ENCODE measurements around the gene MRAP.

Gene MRAP

DNA sequence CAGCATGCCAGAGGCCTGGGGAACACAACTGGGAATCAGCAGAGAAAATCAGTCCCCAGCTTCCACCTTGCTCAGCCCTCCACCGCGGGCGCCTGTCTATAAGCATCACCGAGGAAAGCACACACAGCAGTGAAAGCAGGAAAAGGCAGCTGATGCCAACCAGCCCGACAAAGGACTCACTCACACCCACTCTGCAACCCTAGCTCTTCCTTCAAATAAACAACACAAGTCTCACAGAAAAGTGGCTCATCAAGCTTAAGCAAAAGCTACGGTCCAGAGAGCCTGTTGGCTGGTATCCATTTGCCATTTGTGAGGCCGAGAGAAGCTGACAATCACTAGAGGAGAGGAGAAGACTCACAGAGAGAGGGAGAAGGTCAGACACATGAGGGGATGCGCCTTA, 27.1 kb downstream of the MRAP start:
- DNase-seq, result no peak

- no peak for DNase-seq
Observed at GRCh38 chr21:32328595-32328994, 29.9 kb downstream of the MRAP start.

DNA sequence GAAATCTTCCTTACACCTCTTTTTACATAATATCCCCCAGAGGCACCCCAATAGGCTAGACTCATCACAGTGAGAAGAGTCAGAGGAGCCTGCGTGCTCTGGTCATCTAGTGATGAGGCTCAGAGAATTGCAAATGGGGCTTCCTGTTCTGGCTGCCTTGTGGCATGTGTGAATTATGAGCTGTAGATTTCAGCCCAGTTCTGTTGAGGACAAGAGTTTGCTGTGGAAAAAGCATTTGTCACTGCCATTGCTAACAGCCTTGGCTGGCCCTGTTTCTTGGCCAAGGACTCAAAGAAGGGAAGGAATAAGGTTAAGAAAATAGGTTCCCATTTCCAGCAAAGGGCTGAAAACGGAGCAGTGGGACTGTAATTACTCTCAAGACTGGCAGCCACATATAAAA, 30.7 kb downstream of the MRAP start:
- no peak for DNase-seq

DNA sequence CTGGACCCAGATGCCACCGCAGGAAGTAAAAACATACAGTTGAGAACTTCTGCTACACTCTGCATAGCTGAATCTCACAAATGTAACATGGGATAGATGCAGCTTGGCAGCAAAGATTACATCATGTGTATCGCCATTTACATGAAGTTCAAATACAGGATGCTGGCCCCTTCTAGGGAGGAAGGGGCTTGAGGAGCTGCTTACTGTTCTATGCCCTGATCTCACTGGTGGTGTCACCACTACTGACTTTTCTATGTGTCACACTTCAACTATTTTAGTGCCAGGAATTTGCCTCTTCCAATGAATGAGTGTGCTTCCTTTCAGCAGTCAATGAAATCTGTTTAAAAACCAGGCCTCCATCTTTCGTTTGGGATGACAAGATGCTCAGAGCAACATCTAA, 31.1 kb downstream of the MRAP start:
- DNase-seq, result no peak

- no peak for DNase-seq
Observed at GRCh38 chr21:32330784-32331311, 32.2 kb downstream of the MRAP start.

DNA sequence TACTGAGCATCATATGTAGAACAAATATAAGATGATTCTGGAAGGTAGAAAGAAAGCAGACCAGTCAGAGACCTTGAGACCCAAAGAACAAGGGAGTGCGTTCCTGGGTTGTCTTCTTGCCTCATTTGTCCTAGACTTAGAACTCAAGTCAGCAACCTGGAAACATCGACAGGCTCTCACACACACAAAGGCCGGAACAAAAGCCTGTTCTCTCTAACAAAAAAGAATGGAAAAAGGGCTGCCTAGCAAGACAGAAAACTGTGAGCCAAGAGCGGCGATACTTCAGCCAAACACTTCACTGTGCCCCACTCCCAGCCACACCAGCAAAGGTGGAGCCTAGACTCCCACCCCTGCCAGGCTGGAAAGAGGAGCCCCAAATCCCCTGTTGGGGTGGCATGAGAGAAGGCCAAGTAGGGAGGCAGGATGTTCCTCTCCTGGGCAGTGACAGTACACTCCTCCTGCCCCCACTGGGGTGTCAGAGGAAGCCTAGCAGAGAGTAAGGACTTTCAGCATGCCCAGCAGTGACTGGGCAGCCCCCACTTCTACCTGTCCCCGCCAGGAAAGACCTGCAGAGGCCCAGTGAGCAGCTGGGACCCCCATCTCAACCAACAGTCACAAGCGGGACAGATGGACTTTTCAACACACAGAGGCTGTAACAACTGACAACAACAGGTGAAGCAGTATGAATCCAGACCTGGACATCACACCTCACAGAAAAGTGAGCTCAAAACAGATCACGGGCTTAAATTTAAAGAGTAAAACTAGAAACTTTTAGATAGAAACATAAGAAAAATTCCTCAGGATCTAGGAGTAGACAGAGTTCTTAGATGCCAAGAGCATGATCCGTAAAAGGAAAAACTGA, 33.0 kb downstream of the MRAP start:
- no peak for DNase-seq

GRCh38 chr21:32332463-32332951, 33.9 kb downstream of the MRAP start:
- no peak for DNase-seq

- DNase-seq, result no peak
Observed at GRCh38 chr21:32333953-32334673, 35.5 kb downstream of the MRAP start.

DNA sequence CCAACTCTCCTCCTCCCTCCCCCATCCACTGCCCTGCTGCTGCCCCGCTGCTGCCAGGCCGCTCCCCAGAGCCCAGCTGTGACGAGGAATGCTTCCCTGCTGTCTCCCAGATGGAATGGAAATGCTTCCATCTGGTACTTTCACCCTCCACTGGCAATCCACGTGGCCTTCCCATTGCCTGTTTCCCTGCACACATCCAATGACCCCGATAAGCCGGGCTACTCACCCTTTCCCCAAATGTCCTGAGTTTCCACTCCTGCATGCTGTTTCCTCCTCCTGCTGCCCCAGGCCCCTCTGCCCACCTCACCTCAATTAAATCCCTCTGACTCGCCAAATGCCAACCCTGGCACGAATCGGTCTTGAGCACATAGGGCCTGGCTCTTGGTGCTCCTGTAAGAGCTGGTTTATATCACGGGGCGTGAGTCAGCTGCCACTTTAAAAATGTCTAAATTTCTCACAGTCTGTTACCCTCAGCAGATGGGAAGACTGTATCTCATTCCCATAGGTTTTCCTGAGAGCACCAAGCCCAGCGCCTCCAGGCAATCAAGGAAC, 36.4 kb downstream of the MRAP start:
- DNase-seq, result no peak

GRCh38 chr21:32335601-32336575, 37.2 kb downstream of the MRAP start:
- no peak for DNase-seq

GRCh38 chr21:32336711-32337110, 38.1 kb downstream of the MRAP start:
- no peak for DNase-seq

DNA sequence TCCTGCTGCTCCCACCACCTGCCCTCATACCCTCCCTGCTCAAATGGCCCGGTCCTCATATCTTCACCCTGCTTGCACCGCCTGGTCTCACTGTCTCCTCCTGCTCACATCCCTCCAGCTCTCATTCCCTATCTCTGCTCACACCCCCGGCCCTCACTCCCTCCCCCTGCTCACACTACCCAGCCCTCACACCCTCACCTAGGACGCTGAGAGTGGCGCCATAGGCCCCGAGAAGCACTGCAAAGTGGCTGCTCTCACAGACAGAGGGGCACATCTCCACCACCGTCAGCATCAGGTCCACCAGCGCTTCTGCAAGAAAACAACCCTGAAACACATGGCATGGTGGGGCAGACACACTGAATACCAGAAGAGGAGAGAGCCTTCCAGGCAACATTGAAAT, 38.6 kb downstream of the MRAP start:
- DNase-seq, result no peak

DNA sequence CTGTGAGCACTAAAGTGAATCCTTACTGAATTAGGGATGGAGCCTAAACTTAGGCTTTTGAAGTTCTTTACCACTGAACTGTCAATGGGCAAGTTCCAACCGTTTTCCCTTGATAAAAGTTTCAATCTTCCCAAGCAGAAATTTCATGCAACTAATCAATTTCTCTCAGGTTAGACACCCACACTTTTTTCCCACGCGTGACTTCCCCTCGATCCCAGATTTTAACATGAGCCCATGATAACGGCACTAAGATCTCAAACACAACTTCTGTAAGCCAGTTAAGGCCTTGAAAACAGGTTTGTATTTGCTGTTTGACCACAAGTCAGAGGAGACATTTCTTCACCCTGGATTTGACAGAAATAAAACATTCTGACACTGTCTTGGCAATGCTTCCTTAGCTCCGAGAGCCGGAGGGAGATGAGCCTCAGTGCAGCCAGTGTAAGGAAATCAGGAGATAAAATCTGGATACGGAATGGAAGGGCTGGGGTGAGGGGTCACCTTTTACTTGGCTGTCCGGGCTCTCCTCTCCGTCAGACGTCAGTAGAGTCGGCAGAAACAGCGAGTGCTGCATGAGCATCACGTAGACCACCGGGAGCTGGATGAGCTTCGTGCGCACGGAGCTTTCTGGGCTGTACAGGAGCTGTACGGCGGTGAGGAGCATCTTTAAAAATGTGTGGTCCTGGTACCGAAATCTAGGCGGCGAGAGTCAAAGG, 39.7 kb downstream of the MRAP start:
- no peak for DNase-seq

DNA sequence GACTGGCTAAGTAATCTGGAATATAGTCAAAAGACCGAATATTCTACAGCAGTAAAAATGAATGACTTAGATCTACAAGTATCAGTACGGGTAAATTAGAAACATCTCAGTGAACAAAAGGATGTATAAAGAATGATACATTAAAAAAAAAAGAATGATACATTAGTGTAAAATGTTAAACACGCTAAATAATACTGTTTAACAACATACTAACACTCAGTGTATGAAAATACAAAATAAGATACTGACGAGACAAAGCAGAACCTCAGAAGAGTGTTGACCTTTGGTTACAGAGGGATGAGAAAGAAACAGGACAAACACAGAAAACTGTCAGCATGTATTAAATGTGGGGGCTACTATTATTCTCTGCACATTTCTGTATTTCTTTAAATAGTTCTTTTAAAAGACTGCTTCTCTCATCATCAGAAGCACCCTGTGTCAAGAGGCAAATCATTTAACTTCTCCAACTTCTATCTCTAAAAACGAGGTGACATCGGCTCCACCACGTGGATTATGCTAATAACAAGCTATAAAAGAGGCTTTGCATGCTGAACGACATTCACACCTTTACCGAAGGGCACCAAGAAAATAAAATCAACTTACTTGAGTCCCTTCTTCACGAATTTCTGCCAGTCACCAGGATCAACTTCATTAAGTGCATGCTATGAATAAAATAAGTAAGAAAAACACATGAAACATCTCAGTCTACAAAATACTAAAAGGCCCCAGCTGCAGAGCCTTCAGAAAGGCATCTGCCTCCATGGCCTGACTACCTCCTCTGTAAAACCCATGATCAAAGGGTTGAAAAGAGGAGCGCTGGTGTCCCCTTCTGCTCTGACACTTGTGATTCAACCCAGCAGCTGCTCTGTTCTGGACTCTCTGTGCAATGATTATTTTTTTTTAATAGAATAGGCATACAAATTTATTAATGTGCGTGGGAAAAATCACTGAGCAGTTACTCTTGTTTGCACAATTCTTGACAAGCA, 42.5 kb downstream of the MRAP start:
- no peak for DNase-seq

DNA sequence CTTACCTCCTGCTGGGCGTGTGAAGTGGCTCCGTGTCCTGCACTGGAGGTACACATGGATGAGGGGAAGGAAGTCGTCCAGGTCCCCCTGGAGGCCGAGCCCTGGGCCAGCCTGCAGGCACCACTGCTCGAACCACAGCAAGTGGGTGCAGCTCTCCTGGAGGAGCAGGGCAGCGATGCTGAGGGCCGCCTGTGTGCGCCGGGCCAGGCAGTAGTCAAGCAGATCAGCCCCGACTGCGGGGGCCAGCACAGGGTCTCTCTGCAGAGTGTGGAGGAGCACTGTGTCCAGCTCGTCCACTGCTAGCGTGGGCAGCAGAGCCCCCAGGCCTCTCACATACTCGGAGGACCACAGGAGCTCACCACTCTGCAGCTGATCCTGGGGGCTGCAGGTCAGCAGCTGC, 48.3 kb downstream of the MRAP start:
- no peak for DNase-seq

DNA sequence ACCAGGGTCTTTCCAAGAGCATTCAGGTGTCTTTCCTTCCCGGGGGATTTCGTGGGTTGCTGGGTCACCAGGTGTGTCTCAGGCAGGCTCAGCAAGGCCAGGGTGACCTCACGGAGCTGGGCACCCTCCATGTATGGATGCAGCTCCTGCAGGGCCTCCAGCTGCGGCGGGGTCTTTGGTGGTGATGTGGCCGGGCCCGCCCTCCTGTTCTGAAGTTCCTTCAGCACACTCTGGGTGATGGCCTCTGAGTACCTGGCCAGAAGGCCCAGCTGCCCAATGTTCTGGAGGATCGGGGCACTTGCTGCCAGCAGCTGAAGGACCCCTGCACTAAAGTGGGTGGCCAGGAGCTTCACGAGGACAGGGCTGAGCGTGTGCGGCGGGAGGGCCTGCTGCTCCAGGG, 48.7 kb downstream of the MRAP start:
- DNase-seq, result no peak

DNA sequence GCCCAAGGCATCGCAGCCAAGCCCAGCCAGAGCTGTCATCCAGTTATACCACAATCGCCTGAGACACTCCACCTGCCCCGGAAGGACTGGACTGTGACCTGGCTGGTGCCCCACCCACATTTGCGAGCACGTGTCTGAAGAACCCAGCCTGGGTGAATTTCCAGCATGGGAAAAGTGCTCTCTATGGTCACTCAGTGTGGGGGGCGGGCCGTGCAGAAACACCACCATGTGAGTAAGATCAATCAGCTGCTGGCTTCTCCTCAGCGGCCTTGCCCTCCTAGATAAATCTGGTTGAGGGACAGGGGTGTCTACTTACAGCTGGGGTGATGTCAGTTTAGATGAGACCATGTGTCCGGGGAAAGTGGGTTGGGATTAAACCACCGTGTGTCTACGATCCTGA, 49.3 kb downstream of the MRAP start:
- no peak for DNase-seq

DNA sequence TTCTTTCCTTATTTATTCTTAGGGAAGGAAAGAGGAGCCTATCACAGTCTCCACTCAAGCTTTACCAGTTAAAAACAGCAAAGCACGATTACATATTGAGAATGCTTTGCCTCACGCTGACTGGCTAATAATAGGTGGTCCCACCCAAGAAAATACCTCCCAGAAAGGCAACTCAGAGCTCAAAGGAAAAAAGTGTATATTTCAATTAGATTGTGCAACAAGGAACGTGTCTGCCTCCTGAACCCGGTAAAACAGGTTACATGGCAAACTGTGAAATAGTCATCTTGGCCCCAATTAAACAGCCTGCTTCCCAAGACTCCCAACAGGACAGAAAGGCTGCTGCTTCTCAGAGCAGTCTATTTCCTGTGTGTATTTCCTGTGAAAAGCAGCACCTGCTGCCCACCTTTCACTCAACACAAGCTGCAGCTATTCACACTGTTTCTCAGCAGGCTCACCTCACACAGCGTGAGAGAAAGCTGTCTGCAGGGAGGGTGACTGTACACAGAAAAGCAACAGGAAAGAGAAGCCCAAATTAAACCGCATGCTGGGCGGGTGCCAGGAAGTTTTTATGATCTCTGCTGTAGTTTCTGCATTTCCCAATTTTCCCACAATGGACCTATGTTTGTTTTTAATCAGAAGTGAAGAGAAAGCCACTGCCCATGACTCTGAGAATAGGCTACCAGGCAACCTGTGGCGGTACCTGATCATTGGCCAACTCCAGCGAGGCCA, 50.1 kb downstream of the MRAP start:
- DNase-seq, result no peak

- no peak for DNase-seq
Observed at GRCh38 chr21:32349333-32349944, 50.8 kb downstream of the MRAP start.

Measured in activated naive CD4-positive, alpha-beta T cell treated with Interleukin-2 at 50 U/mL for 16 hours (primary cell).